HG03342 (cell line): ENCODE data around the gene SEMA6A.

ENCODE experiments used
- ATAC-seq: cut with Tn5 transposase; IDR thresholded peaks from one replicate; pipeline ENCODE4 v1.9.1; 2021; ENCODE audit warnings: mild to moderate bottlenecking, moderate library complexity; ENCODE audit not compliant: unreplicated experiment

SEMA6A gene

GRCh38 chr5:116498503-116499048, 76.0 kb downstream of the SEMA6A start:
- no peak for ATAC-seq

- no peak for ATAC-seq
These were observed 77.0 kb downstream of the SEMA6A start for GRCh38 chr5:116497631-116498030.

DNA sequence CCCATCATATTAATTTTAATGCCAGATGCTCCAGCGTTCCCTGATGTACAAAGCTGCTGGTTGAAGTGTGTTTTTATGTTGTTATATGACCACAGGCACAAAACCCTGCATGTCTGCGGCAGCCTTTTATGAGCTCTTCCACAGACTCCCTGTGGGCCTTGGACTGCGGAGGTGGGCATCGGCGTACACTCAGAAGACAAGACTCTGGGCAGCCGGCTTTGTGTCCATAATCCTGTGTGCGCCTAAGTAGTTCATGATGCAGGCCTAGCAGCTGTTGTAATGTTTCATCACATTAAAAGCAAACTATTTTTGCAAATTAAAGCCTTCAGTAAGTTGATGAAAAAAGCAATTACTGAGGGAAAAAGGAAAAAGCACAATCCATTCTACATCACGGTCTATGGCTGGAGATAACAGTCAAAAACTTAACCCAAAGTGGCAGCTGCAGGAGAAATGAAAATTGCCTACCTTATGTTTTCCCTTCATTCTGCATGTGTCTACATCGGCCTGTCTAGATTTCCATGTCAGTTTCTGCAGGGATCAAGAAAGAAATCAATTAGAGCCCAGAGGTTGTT, 78.8 kb downstream of the SEMA6A start:
- ATAC-seq: no peak

- ATAC-seq: no peak
These were observed 79.7 kb downstream of the SEMA6A start for GRCh38 chr5:116494784-116495450.

GRCh38 chr5:116492776-116493175, 81.8 kb downstream of the SEMA6A start:
- peak; percentile 45 for ATAC-seq

GRCh38 chr5:116492016-116492623, 82.5 kb downstream of the SEMA6A start:
- peak; percentile 77 for ATAC-seq

DNA sequence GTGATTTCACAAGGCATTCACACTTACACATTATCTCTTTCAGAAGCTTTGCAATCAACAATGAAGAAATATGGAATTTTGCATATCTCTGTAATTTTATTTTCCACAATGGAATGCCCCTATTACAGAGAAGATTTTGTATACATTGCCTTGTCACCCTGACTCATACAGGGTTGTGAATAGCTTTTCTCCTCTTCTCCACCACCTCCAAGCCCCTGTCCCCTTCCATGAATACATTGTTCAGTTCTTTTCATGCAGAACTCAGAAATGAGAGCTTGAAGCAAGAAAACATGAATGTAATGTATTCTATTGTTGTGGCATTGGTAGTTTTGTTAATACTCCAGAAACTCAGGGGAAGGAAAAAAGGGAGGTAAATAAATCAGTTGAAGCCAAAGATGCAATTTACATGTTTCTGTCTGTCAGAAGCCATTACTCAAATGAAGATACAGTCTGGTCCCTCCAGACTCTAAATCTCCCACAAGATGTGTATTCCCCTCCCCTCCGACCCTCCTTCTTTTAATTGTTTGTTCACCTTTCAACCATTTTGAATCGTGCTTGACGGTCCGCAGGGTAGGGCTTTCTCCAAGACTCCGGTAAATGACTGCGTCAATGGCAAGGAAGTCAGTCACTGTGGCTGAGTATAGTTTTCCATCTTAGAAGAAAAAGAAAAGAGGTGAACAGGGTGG, 86.1 kb downstream of the SEMA6A start:
- no peak for ATAC-seq

DNA sequence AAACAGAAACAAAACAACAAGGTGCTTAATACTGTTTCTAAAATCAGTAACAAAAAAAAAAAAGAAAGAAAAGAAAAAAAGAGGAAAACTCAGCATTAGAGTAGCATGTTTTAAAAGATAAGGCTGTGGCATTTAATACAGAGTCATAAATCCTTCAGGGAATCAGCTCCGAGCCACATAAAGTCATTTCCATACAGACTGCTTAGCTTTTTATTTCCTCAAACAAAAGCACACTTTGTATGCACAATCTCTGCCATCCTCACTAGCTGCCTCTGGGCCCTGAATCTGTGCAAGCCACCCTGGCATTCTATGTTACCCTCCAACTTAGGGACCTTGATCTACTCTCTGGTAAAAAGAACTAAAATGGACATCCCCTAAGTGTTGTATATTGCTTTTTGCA, 87.6 kb downstream of the SEMA6A start:
- no peak for ATAC-seq

GRCh38 chr5:116486588-116486987, 88.0 kb downstream of the SEMA6A start:
- ATAC-seq: no peak

DNA sequence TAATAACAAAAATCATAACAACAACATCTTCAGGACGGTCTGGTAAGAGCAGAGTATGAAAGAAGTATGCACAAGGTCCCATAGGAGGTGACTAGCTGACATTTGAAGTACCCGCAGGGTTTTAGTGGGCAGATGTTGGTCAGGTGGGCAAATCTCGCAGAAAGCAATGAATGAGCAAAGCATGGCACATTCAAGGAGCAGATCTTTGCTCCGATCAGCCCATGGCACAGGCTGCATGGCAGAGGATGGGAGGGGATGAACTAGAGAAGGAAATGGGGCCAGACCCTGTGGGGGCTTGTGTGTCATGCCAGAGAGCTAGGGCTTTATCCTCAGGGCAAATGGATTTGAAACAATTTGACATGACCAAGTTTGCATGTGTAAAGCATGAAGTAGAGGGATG, 90.0 kb downstream of the SEMA6A start:
- ATAC-seq: no peak

- no peak for ATAC-seq
These were observed 92.2 kb downstream of the SEMA6A start for GRCh38 chr5:116482394-116482793.

- no peak for ATAC-seq
These were observed 93.6 kb downstream of the SEMA6A start for GRCh38 chr5:116480894-116481510.

- no peak for ATAC-seq
These were observed 94.6 kb downstream of the SEMA6A start for GRCh38 chr5:116479776-116480675.

DNA sequence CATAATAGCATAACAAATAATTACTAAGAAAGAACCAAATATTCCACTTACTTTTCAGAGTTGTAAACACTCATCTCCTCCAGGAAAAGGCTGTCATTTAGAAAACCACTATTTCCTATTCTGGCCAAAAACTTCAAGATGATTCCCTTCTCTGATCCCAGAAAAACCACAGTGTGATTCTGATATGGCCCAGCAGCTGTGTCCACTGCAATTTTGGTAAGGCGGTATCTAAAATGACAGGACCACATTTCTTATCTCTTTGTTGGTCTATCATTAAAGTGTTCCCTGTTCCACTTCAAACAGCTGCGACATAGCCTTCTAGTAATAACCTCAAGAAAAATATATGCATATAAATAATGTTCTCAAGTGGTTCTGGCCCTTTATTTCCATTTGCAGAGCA, 96.1 kb downstream of the SEMA6A start:
- ATAC-seq: no peak

DNA sequence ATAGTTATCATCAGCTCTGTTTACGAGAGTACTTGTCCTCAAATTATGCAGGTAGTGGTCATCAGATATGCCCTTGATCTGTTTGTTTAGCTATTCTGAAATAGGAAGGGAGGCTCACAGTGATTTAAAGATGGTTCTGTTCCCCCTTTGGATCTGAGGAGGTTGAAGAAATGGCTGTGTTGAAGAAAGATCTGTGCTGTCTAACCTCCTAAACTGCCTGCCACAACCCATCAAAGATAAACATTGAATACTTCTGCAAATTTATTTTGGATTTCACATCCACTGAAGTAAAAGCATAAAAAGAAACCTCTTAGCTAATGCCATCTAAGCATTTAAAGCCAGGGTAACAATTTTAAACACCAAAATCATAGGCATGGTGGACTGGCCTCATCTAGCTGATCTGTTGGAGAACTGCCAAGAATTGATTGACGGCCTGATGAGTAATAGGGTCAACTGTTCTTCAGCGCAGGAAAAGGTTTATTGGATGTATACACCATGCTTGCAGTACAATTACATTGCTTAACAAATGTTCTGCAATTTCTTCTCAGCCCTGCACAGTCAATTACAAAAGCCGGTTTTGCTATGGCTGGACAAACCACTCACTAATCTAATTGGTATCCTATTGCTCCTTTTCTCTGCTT, 97.6 kb downstream of the SEMA6A start:
- ATAC-seq: no peak

DNA sequence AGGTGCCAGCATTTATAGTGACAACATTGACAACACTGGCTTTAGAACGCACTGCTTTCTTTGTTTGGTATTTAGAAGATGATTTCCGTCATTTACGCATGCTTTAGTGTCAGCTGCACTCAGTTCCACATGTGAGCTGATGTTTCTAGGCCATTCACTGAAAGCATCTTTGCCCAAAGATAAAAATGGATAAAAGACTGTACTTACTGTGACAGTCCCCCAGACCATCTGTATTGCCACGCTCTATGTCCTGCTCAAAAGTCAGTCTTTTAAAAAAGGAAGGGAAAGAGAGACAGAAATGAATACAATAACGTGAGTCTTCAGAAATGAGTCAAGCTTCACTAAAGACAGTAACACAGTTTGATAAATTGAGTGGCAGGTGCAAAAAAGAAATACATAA, 99.3 kb downstream of the SEMA6A start:
- ATAC-seq: peak; percentile 43

DNA sequence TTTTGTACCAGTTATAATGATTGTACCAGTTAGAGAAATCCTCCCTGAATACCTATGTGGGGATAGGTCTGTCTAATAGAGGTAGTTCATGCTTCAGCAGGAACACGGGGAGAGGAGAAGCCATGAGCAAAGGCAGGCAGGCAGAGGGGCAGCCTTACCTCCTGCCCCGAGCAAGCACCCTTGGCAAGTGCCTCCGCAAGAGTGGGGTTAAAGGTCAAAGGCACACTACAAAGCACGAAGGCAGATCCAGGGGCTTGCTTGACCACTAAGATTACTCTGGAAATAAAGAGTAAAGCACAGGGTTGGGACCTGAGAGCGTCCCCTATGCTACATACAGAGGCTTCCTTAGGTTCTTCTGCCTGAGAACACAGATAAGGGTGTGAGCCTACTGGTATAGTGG, 100.9 kb downstream of the SEMA6A start:
- ATAC-seq: no peak

GRCh38 chr5:116472274-116472673, 102.3 kb downstream of the SEMA6A start:
- no peak for ATAC-seq

DNA sequence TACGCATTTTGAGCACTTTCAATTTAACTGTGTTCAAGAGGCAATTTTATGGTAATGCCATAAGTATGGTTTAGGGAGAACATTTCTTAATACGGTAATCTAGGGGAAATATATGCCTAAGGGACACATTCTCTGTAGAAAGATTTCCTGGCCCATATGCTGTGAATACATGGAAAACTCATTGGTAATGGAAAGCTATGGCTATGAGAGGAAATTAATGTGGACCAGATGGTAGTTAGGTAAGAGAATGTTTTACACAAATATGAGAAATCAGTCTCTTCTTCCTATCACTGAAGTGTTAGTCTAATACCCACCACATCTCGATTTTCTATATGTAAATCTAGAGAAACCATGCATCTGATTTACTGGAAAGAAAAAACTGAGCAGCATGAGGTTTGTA, 105.0 kb downstream of the SEMA6A start:
- ATAC-seq: no peak

DNA sequence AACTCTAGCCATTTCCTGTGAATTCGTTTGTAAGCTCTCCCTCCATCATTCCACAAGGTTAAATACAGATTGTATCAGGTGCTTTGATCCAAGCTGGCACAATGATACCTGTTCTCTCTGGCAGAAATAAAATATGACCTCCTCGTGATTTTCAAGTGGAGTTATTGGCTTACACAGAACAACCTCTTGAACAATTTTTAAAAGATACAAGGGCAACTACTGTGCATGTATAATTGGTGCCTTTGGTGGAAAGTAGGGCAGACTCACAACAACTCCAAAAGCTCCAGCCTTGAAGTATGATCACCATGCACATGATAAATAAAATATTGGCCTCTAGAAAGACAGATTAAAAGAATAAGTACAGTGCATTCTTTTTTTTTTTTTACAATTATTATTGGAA, 106.0 kb downstream of the SEMA6A start:
- ATAC-seq: no peak
